ENCODE data around the gene PLA2G5. TPM values are rescaled to one million over a fixed set of nuclear protein-coding genes. Genes with fewer than 3 reads are reported as not detected.
A peak's percentile ranks its signal among the peaks of the same experiment; 100 is the strongest.

The PLA2G5 gene
- total RNA-seq, 1 experiment from 2014 or later, result not detected

GRCh38 chr1:20137604-20138003 is 67.6 kb downstream of the PLA2G5 start:
- no peaks in the 10 kb centered on the region for H3K79me2 ChIP-seq (ENCODE audit: low read length)
- H3K27me3 ChIP-seq (ENCODE audit: low read length), result no peaks in the 10 kb centered on the region
- no TSS peak for BruUV-seq (replicated peaks)

GRCh38 chr1:20138346-20138745 is 68.4 kb downstream of the PLA2G5 start:
- no TSS peak for BruUV-seq (replicated peaks)
- H3K9ac ChIP-seq (ENCODE audit: low read length), result no peak overlapping the region
- intact Hi-C loops (cut with micrococcal nuclease), result no loop called here

More at GRCh38 chr1:20137604-20138003, 67.6 kb downstream of the PLA2G5 start:
- Histone ChIP-seq H3K9ac (ENCODE audit: low read length) (no peak overlapping the region; the same call in 1 of the 2 replicates), H2AFZ (ENCODE audit: low read length) (no peak overlapping the region), H3K4me3 (ENCODE audit: low read length) (no peak overlapping the region), H3K36me3 (ENCODE audit: low read depth, low read length) (no peaks in the 10 kb centered on the region), H4K20me1 (ENCODE audit: low read length) (no peaks in the 10 kb centered on the region), H3K27ac (ENCODE audit: low read length) (peak overlapping the region; percentile 65), H3K9me2 (replicated peaks; ENCODE audit: low read length) (no peaks in the 10 kb centered on the region), H3K4me1 (ENCODE audit: insufficient read depth, low read length) (peaks cover 41% of the 10 kb centered on the region), H3K9me3 (ENCODE audit: low read length) (no peaks in the 10 kb centered on the region), H3F3A (ENCODE audit: low read length, unreplicated experiment) (no peaks in the 10 kb centered on the region), H3K4me2 (ENCODE audit: low read length) (peak overlapping the region; percentile 55)
- DNase-seq (peak; percentile 15), ATAC-seq (no peak)
- ChIA-PET POLR2A (ENCODE audit: unreplicated experiment) (no interaction called here), CTCF (no interaction called here)
- TF ChIP-seq EZH2phosphoT487 (IDR thresholded peaks at IDR 0.05; ENCODE audit: borderline replicate concordance, low read length) (no peak), EZH2 (IDR thresholded peaks at IDR 0.05; ENCODE audit: low read length, unreplicated experiment) (no peak)
- TF ChIP-seq, protein P1, sequence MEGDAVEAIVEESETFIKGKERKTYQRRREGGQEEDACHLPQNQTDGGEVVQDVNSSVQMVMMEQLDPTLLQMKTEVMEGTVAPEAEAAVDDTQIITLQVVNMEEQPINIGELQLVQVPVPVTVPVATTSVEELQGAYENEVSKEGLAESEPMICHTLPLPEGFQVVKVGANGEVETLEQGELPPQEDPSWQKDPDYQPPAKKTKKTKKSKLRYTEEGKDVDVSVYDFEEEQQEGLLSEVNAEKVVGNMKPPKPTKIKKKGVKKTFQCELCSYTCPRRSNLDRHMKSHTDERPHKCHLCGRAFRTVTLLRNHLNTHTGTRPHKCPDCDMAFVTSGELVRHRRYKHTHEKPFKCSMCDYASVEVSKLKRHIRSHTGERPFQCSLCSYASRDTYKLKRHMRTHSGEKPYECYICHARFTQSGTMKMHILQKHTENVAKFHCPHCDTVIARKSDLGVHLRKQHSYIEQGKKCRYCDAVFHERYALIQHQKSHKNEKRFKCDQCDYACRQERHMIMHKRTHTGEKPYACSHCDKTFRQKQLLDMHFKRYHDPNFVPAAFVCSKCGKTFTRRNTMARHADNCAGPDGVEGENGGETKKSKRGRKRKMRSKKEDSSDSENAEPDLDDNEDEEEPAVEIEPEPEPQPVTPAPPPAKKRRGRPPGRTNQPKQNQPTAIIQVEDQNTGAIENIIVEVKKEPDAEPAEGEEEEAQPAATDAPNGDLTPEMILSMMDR (conservative IDR thresholded peaks at IDR 0.05; ENCODE audit: low read depth, low read length), result no peak
- intact Hi-C loops (cut with micrococcal nuclease), result no loop called here

DNA sequence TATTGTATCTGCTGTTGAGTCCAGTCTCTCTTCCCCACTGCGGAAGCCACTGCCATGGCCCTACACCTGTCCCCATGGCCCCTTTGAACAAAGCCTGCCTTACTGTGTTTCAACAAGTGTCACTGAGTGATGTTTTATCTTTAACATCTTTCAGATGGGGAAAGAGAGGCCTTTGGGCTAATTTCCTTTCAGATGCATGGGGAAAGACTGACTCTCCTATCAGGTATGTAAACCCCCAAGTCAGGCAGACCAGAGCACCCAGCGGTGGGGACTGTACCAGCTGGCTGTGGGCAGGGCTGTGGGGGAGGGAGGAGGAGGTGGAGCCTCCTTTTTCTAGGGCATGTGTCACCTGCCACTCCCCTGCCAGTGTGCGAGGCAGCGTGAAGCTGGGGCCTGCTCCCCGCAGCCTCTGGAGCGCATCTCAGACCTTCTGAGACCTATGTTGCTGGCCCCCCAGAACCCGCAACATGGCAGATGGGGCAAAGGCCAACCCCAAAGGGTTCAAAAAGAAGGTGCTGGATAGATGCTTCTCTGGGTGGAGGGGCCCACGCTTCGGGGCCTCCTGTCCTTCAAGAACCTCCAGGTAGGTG is 69.1 kb downstream of the PLA2G5 start, which contains the start of gene PLA2G2F:
Gene PLA2G2F (plus strand): TSS at position 363 of the 590 bp plus-strand sequence. CDS start 105 bp downstream, at position 468.
- ChIA-PET CTCF (no interaction called here), POLR2A (ENCODE audit: unreplicated experiment) (no interaction called here)

More at GRCh38 chr1:20138346-20138745, 68.4 kb downstream of the PLA2G5 start:
- CTCF ChIA-PET, result no interaction called here
- Histone ChIP-seq H2AFZ (ENCODE audit: low read length) (no peak overlapping the region), H3K4me1 (ENCODE audit: insufficient read depth, low read length) (peaks cover 41% of the 10 kb centered on the region), H3K36me3 (ENCODE audit: low read depth, low read length) (no peaks in the 10 kb centered on the region), H3K9me3 (ENCODE audit: low read length) (no peaks in the 10 kb centered on the region), H3K27me3 (ENCODE audit: low read length) (no peaks in the 10 kb centered on the region), H3K79me2 (ENCODE audit: low read length) (no peaks in the 10 kb centered on the region), H4K20me1 (ENCODE audit: low read length) (no peaks in the 10 kb centered on the region), H3K4me3 (ENCODE audit: low read length) (no peak overlapping the region), H3K4me2 (ENCODE audit: low read length) (no peak overlapping the region), H3K9me2 (replicated peaks; ENCODE audit: low read length) (no peaks in the 10 kb centered on the region), H3F3A (ENCODE audit: low read length, unreplicated experiment) (no peaks in the 10 kb centered on the region), H3K27ac (ENCODE audit: low read length) (no peak overlapping the region)
- POLR2A ChIA-PET (ENCODE audit: unreplicated experiment), result no interaction called here
- TF ChIP-seq EZH2 (IDR thresholded peaks at IDR 0.05; ENCODE audit: low read length, unreplicated experiment) (no peak), EZH2phosphoT487 (IDR thresholded peaks at IDR 0.05; ENCODE audit: borderline replicate concordance, low read length) (no peak)
- TF ChIP-seq, protein P1 (conservative IDR thresholded peaks at IDR 0.05; ENCODE audit: low read depth, low read length), result no peak
- ATAC-seq, result no peak
- DNase-seq, result no peak

More for the DNA sequence above, 69.1 kb downstream of the PLA2G5 start, which contains the start of gene PLA2G2F:
- ATAC-seq, result no peak
- no peak for DNase-seq
- Histone ChIP-seq H3K4me3 (ENCODE audit: low read length) (no peak within 1 kb of the TSS), H3K4me2 (ENCODE audit: low read length) (peak within 1 kb of the TSS; percentile 22; the same call in 1 of the 2 replicates), H2AFZ (ENCODE audit: low read length) (no peak within 1 kb of the TSS), H3K9ac (ENCODE audit: low read length) (no peak within 1 kb of the TSS), H3K27ac (ENCODE audit: low read length) (no peak within 1 kb of the TSS), H4K20me1 (ENCODE audit: low read length) (no peaks in the 10 kb centered on the region), H3K27me3 (ENCODE audit: low read length) (no peaks in the 10 kb centered on the region), H3F3A (ENCODE audit: low read length, unreplicated experiment) (no peaks in the 10 kb centered on the region), H3K79me2 (ENCODE audit: low read length) (no peaks in the 10 kb centered on the region), H3K4me1 (ENCODE audit: insufficient read depth, low read length) (peaks cover 41% of the 10 kb centered on the region), H3K9me3 (ENCODE audit: low read length) (no peaks in the 10 kb centered on the region), H3K36me3 (ENCODE audit: low read depth, low read length) (no peaks in the 10 kb centered on the region), H3K9me2 (replicated peaks; ENCODE audit: low read length) (no peaks in the 10 kb centered on the region)
- BruUV-seq (replicated peaks), result no TSS peak
- TF ChIP-seq EZH2 (IDR thresholded peaks at IDR 0.05; ENCODE audit: low read length, unreplicated experiment), result no peak
- intact Hi-C loops (cut with micrococcal nuclease), result no loop called here
